Measurements from ENCODE around the gene RNF215.

Gene RNF215

DNA sequence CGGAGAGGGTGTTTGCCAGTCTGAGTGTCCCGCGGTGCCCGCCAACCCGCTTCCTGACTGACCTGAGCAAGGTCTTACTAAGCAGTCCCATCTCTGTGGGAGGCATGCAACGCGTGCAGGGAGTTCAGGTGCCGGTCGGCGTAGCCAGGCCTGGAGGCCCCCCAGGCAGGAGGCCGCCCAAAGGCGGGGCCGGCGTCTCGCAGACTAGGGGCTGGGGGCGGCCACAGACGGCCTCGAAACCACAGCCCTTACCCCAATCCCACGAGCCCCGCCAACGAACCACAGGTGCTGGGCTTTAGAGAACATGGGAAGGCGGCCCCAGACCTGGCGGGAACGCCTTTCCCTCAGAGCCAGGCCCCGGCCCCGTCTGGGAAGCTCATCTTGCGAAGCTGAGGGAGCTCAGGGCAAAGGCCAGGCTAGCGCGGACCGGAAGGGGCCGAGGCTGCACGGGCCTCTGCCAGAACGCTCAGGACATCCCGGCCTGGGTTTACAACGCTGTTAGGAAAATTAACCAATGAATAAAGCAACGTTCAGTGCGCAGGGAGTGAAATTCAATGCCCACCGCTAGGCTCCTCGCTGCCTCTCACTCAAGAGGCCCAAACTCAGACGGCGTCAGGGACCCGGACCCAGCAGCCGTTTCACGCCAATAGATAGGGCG is 36.2 kb upstream of the RNF215 start:
- TF ChIP-seq CTCF (IDR thresholded peaks at IDR 0.05; ENCODE audit: low read depth, low read length, missing control alignments) = no peak
- H3K4me3 ChIP-seq (ENCODE audit: low read depth, low read length) = peak overlapping the region; percentile 51
- no peaks in the 10 kb centered on the region for H3K27me3 ChIP-seq (replicated peaks)
- peaks cover 26% of the 10 kb centered on the region for H3K36me3 ChIP-seq (replicated peaks)
- H3K27ac ChIP-seq = peak overlapping the region; percentile 99
- in situ Hi-C loops (cut with HindIII; ENCODE audit: low pct_ligation_motif_present, low sequenced_read_pairs) = no loop called here
- no peak for DNase-seq

GRCh38 chr22:30422481-30423300 is 35.5 kb upstream of the RNF215 start:
- no peak for TF ChIP-seq CTCF (IDR thresholded peaks at IDR 0.05; ENCODE audit: low read depth, low read length, missing control alignments)
- Histone ChIP-seq H3K27ac (peak overlapping the region; percentile 99), H3K36me3 (replicated peaks) (peaks cover 30% of the 10 kb centered on the region), H3K27me3 (replicated peaks) (no peaks in the 10 kb centered on the region), H3K4me3 (ENCODE audit: low read depth, low read length) (peak overlapping the region; percentile 51)
- in situ Hi-C loops (cut with HindIII; ENCODE audit: low pct_ligation_motif_present, low sequenced_read_pairs) = no loop called here
- DNase-seq = peak; percentile 98

- peak overlapping the region; percentile 99 for H3K27ac ChIP-seq
- DNase-seq = peak; percentile 54
- no peak for TF ChIP-seq CTCF (IDR thresholded peaks at IDR 0.05; ENCODE audit: low read depth, low read length, missing control alignments)
- in situ Hi-C loops (cut with HindIII; ENCODE audit: low pct_ligation_motif_present, low sequenced_read_pairs) = no loop called here
- H3K27me3 ChIP-seq (replicated peaks) = no peaks in the 10 kb centered on the region
- peak overlapping the region; percentile 10 for H3K4me3 ChIP-seq (ENCODE audit: low read depth, low read length)
- peaks cover 35% of the 10 kb centered on the region for H3K36me3 ChIP-seq (replicated peaks)
These were observed 34.7 kb upstream of the RNF215 start for GRCh38 chr22:30421695-30422480.

GRCh38 chr22:30420347-30421125 is 33.3 kb upstream of the RNF215 start:
- peak; percentile 90 for DNase-seq
- H3K27me3 ChIP-seq (replicated peaks) = no peaks in the 10 kb centered on the region
- TF ChIP-seq CTCF (IDR thresholded peaks at IDR 0.05; ENCODE audit: low read depth, low read length, missing control alignments) = no peak
- peak overlapping the region; percentile 99 for H3K27ac ChIP-seq
- H3K4me3 ChIP-seq (ENCODE audit: low read depth, low read length) = peak overlapping the region; percentile 7
- peaks cover 47% of the 10 kb centered on the region for H3K36me3 ChIP-seq (replicated peaks)
- in situ Hi-C loops (cut with HindIII; ENCODE audit: low pct_ligation_motif_present, low sequenced_read_pairs) = no loop called here

- no peak for DNase-seq
- Histone ChIP-seq H3K36me3 (replicated peaks) (peaks cover 72% of the 10 kb centered on the region), H3K27me3 (replicated peaks) (no peaks in the 10 kb centered on the region), H3K4me3 (ENCODE audit: low read depth, low read length) (no peak overlapping the region), H3K27ac (peak overlapping the region; percentile 11)
- in situ Hi-C loops (cut with HindIII; ENCODE audit: low pct_ligation_motif_present, low sequenced_read_pairs) = no loop called here
- no peak for TF ChIP-seq CTCF (IDR thresholded peaks at IDR 0.05; ENCODE audit: low read depth, low read length, missing control alignments)
These were observed 29.6 kb upstream of the RNF215 start for GRCh38 chr22:30416837-30417236.

Data from brain microvascular endothelial cell (primary cell).